ENCODE data around the gene SPAG6. TPM values are rescaled to one million over a fixed set of nuclear protein-coding genes. Genes with fewer than 3 reads are reported as not detected.

Gene SPAG6
- total and polyA plus RNA-seq, 9 of the 15 experiments (the other 6 are each of a cell fraction or from before 2014, with no cell fraction given): 3.5 to 23.1 (median 11.8) TPM

- no peak for TF ChIP-seq ZNF518B (CRISPR knock-in tag; IDR thresholded peaks at IDR 0.05)
- peak; percentile 89 for TF ChIP-seq REST (IDR thresholded peaks at IDR 0.05; ENCODE audit: borderline replicate concordance)
- peak; percentile 51; the same call in 1 of the 2 replicates for TF ChIP-seq REST (CRISPR knock-in tag; IDR thresholded peaks at IDR 0.05; ENCODE audit: low read depth)
- TF ChIP-seq SNAPC5 (CRISPR knock-in tag; IDR thresholded peaks at IDR 0.05): no peak
- TF ChIP-seq PCBP1 (IDR thresholded peaks at IDR 0.05; ENCODE audit: low read depth, low read length, poor library complexity, severe bottlenecking): no peak
- no peak for TF ChIP-seq RERE (CRISPR knock-in tag; IDR thresholded peaks at IDR 0.05; ENCODE audit: borderline replicate concordance)
- no peak for TF ChIP-seq USF2 (CRISPR knock-in tag; IDR thresholded peaks at IDR 0.05)
Observed at GRCh38 chr10:22340329-22341189, 4.7 kb upstream of the SPAG6 start (continued).
